ENCODE measurements around the gene DSC1.
"Not testable (repeated sequence)": the region's sequence is repeated elsewhere in the genome, so short reads cannot be mapped to it uniquely, and the experiment has no call there.

Gene DSC1

DNA sequence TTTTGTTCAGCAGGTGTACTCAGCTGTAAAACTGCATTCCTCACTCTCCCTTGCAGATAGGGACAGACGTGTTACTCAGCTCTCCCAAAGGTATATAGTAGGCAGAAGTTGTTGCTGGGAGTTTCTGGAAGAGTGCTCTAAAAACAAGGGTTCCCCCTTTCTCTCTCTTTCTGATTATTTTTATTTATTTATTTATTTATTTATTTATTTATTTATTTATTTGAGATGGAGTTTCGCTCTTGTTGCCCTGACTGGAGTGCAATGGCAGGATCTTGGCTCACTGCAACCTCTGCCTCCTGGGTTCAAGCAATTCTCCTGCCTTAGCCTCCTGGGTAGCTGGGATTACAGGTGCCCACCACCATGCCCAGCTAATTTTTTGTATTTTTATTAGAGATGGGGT lies 39.5 kb downstream of the DSC1 start:
- DNase-seq; in situ Hi-C loops (cut with MboI; ENCODE audit: low pct_unique_long_range_greater_than_20kb, low sequenced_read_pairs): not testable (repeated sequence)

DNA sequence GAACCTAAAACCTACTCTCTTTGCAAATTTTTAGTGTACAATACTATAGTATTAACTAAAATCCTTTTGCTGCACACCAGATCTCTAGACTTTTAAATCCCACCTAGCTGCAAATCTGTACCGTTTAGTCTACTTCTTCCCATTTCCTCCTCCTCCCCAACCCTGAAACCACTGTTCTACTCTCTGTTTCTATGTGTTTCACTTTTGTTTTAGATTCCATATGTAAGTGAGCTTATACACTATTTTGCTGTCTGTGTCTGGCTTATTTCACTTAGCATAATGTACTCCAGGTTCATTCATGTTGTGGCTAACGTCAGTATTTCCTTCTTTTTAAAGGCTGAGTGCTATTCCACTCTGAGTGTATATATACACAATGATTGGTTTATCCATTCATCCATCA lies 42.1 kb downstream of the DSC1 start:
- in situ Hi-C loops (cut with MboI; ENCODE audit: low pct_unique_long_range_greater_than_20kb, low sequenced_read_pairs) = no loop called here
- no peak for DNase-seq

GRCh38 chr18:31116853-31117595 lies 45.6 kb downstream of the DSC1 start:
- in situ Hi-C loops (cut with MboI; ENCODE audit: low pct_unique_long_range_greater_than_20kb, low sequenced_read_pairs) = no loop called here
- DNase-seq = no peak

DNA sequence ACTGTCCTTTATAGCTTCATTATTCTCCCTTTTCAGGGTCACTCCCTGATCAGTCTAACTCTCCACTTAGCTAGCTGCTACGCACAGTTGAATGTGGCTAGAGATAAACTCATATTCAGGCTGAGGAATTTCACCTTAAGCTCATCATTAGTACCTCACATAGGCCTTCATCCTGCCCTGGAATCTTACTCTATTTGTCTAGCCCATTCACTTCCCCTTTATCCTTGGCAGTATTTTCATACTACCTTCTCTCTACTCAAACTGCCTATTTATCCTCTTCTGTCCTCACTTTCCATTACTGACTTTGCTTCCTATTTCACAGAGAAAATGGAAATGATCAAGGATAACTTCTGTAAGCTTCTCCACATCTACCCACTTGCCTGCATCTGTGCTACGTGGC lies 49.9 kb downstream of the DSC1 start:
- no peak for DNase-seq
- in situ Hi-C loops (cut with MboI; ENCODE audit: low pct_unique_long_range_greater_than_20kb, low sequenced_read_pairs) = no loop called here

- in situ Hi-C loops (cut with MboI; ENCODE audit: low pct_unique_long_range_greater_than_20kb, low sequenced_read_pairs) = no loop called here
- no peak for DNase-seq
Observed at GRCh38 chr18:31105733-31106132, 56.9 kb downstream of the DSC1 start.

GRCh38 chr18:31104444-31104843 lies 58.2 kb downstream of the DSC1 start:
- in situ Hi-C loops (cut with MboI; ENCODE audit: low pct_unique_long_range_greater_than_20kb, low sequenced_read_pairs) = no loop called here
- no peak for DNase-seq

DNA sequence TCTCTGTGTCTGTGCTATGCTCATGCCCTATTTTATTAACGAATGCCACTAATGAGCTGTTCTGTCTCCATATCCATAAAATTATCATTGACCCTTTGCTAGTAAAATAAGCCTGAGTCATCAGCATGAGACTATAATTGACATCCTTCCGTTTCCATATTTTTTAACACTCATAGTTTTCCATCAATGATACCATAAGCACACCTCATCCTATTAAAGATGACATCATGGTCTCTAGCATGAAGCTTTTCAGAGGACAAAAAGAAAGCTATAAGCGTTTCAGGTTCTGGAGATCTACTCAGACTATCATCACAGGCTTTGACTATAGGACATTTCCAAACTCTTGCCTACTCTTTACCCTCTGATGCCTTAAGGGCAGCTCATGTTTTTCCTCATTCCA lies 59.2 kb downstream of the DSC1 start:
- in situ Hi-C loops (cut with MboI; ENCODE audit: low pct_unique_long_range_greater_than_20kb, low sequenced_read_pairs) = no loop called here
- DNase-seq = no peak

GRCh38 chr18:31102941-31103340 lies 59.7 kb downstream of the DSC1 start:
- DNase-seq = no peak
- in situ Hi-C loops (cut with MboI; ENCODE audit: low pct_unique_long_range_greater_than_20kb, low sequenced_read_pairs) = no loop called here

- DNase-seq = peak; percentile 62
- in situ Hi-C loops (cut with MboI; ENCODE audit: low pct_unique_long_range_greater_than_20kb, low sequenced_read_pairs) = no loop called here
Observed at GRCh38 chr18:31102025-31102684, 60.5 kb downstream of the DSC1 start, which contains the start of gene DSC2. Gene DSC2, minus strand, starts transcription at chr18:31102421. Its CDS starts 450 bp downstream, at chr18:31101971.

- peak; percentile 80 for DNase-seq
- in situ Hi-C loops (cut with MboI; ENCODE audit: low pct_unique_long_range_greater_than_20kb, low sequenced_read_pairs) = no loop called here
Observed at GRCh38 chr18:31101183-31102024, 61.3 kb downstream of the DSC1 start.

- in situ Hi-C loops (cut with MboI; ENCODE audit: low pct_unique_long_range_greater_than_20kb, low sequenced_read_pairs) = no loop called here
- DNase-seq = no peak
Observed at GRCh38 chr18:31100436-31101182, 62.0 kb downstream of the DSC1 start.

- in situ Hi-C loops (cut with MboI; ENCODE audit: low pct_unique_long_range_greater_than_20kb, low sequenced_read_pairs) = no loop called here
- DNase-seq = no peak
Observed at GRCh38 chr18:31099450-31100230, 63.0 kb downstream of the DSC1 start.

- DNase-seq = no peak
- in situ Hi-C loops (cut with MboI; ENCODE audit: low pct_unique_long_range_greater_than_20kb, low sequenced_read_pairs) = no loop called here
Observed at GRCh38 chr18:31098878-31099277, 63.8 kb downstream of the DSC1 start.

GRCh38 chr18:31097666-31098065 lies 65.0 kb downstream of the DSC1 start:
- in situ Hi-C loops (cut with MboI; ENCODE audit: low pct_unique_long_range_greater_than_20kb, low sequenced_read_pairs) = no loop called here

DNA sequence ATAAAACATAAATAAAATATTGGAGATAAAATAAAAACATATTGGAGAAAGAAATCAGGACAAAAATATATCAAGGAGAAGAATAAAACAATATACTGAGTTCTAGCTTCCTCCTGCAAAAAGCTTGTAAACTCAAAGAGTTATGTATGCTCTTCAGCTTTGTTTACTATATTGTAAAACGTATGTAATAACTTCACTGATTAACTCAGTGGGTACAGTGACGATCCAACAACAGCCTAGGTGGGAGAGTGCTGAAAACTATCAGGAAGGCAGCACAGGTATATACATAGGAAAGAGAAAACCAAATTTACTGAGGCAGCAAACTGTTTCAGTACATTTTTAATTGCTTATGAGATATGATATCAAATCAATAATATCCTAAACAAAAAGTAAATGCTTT lies 68.8 kb downstream of the DSC1 start:
- in situ Hi-C loops (cut with MboI; ENCODE audit: low pct_unique_long_range_greater_than_20kb, low sequenced_read_pairs) = no loop called here
- DNase-seq = no peak

More at GRCh38 chr18:31097666-31098065, 65.0 kb downstream of the DSC1 start:
- DNase-seq = no peak

GRCh38 chr18:31093294-31093693 lies 69.4 kb downstream of the DSC1 start:
- DNase-seq = no peak
- in situ Hi-C loops (cut with MboI; ENCODE audit: low pct_unique_long_range_greater_than_20kb, low sequenced_read_pairs) = no loop called here

DNA sequence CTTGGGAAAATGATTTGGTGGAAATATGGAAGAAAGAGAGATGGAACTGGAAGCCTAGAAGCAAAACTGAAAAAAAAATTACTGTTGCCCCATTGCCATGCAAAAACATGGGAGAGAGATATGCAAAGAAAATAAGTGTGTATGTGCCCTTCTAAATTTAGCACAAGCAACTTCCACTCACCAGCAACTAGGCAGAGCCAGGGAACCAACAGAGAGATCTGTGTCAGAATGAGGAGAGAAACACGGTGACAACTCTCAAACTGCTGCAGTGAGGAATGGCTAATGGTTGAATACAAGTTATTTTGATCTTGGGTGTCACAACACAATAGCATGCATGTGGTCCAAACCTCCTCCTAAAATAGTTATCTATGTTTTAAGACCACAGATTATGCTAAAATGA lies 71.3 kb downstream of the DSC1 start:
- in situ Hi-C loops (cut with MboI; ENCODE audit: low pct_unique_long_range_greater_than_20kb, low sequenced_read_pairs) = no loop called here
- DNase-seq = no peak

DNA sequence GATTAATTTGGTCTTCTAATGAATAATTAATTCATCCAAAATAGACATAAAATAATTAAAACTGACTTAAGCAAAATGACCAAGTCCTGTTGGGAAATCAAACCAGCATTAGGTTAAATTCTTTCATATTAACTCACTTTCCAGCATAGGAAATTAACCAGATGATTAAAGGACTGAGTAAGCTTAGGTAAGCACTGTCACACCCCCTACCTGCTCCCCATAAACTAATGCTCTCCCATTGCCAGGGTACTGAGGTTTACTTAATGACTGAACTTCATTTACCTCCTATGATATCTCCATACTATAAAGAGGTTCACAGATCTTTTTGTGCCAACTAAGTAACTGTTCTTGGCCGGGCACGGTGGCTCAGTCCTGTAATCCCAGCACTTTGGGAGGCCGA lies 74.1 kb downstream of the DSC1 start:
- in situ Hi-C loops (cut with MboI; ENCODE audit: low pct_unique_long_range_greater_than_20kb, low sequenced_read_pairs) = no loop called here
- DNase-seq = no peak

DNA sequence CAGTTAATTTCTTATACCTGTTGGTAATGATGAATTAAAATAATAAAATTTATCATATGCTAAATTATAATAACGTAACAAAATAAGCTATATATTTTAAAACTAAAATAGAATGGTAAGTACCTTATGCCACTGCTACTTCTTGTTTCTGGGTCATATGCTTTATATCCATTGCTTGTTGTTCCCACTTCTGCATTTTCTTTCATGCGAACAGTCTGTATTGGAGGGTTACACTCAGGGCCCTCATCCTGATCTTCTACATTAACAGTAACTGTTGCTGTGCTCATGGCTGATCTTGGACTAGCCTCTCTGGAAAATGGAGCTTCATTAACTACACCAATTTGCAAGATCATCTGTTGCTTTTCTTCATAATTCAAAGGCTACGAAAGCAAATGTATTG lies 82.7 kb downstream of the DSC1 start:
- peak; percentile 24 for DNase-seq
- in situ Hi-C loops (cut with MboI; ENCODE audit: low pct_unique_long_range_greater_than_20kb, low sequenced_read_pairs) = no loop called here
